Measurements from ENCODE around the gene CACFD1. TPM values are rescaled to one million over a fixed set of nuclear protein-coding genes. Genes with fewer than 3 reads are reported as not detected.

CACFD1 gene
- total and polyA plus RNA-seq, 2 of the 13 experiments (the other 11 are each of a cell fraction or from before 2014, with no cell fraction given) = 13.8 to 14.6 TPM

- TF ChIP-seq HMG20A (CRISPR knock-in tag; IDR thresholded peaks at IDR 0.05; ENCODE audit: borderline replicate concordance) (no peak), ATF7 (IDR thresholded peaks at IDR 0.05) (no peak), ATF7 (CRISPR knock-in tag; IDR thresholded peaks at IDR 0.05) (peak; percentile 66), YY1 (IDR thresholded peaks at IDR 0.05; ENCODE audit: insufficient read depth, insufficient replicate concordance, low read depth, low read length) (peak; percentile 58), ZFYVE20 (CRISPR knock-in tag; IDR thresholded peaks at IDR 0.05; ENCODE audit: borderline replicate concordance, low read depth) (no peak), ZFP36 (IDR thresholded peaks at IDR 0.05; ENCODE audit: borderline replicate concordance, low read depth, low read length, partially characterized antibody) (no peak), ZBTB7B (CRISPR knock-in tag; IDR thresholded peaks at IDR 0.05) (peak; percentile 90), E2F2 (CRISPR knock-in tag; IDR thresholded peaks at IDR 0.05; ENCODE audit: borderline replicate concordance) (no peak), PAWR (CRISPR knock-in tag; IDR thresholded peaks at IDR 0.05; ENCODE audit: borderline replicate concordance) (no peak), GMEB1 (CRISPR knock-in tag; IDR thresholded peaks at IDR 0.05; ENCODE audit: borderline replicate concordance) (peak; percentile 99), POGZ (CRISPR knock-in tag; IDR thresholded peaks at IDR 0.05) (peak; percentile 75; the same call in 1 of the 2 replicates), ZC3H13 (CRISPR knock-in tag; IDR thresholded peaks at IDR 0.05) (peak; percentile 98), ZNF646 (CRISPR knock-in tag; IDR thresholded peaks at IDR 0.05) (no peak), GABPA (IDR thresholded peaks at IDR 0.05; ENCODE audit: low read depth, low read length) (peak; percentile 90), GABPA (CRISPR knock-in tag; IDR thresholded peaks at IDR 0.05; ENCODE audit: low read depth) (peak; percentile 95), ZNF432 (CRISPR knock-in tag; IDR thresholded peaks at IDR 0.05; ENCODE audit: borderline replicate concordance) (no peak)
- TF ChIP-seq, protein P1, sequence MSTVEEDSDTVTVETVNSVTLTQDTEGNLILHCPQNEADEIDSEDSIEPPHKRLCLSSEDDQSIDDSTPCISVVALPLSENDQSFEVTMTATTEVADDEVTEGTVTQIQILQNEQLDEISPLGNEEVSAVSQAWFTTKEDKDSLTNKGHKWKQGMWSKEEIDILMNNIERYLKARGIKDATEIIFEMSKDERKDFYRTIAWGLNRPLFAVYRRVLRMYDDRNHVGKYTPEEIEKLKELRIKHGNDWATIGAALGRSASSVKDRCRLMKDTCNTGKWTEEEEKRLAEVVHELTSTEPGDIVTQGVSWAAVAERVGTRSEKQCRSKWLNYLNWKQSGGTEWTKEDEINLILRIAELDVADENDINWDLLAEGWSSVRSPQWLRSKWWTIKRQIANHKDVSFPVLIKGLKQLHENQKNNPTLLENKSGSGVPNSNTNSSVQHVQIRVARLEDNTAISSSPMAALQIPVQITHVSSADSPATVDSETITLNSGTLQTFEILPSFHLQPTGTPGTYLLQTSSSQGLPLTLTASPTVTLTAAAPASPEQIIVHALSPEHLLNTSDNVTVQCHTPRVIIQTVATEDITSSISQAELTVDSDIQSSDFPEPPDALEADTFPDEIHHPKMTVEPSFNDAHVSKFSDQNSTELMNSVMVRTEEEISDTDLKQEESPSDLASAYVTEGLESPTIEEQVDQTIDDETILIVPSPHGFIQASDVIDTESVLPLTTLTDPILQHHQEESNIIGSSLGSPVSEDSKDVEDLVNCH (CRISPR knock-in tag; IDR thresholded peaks at IDR 0.05) = no peak
Observed at GRCh38 chr9:133417541-133418461, 42.0 kb upstream of the CACFD1 start, which contains the start of gene REXO4 (continued).

Data from HepG2 (cell line).